ENCODE results near the gene CABLES2.

DNA sequence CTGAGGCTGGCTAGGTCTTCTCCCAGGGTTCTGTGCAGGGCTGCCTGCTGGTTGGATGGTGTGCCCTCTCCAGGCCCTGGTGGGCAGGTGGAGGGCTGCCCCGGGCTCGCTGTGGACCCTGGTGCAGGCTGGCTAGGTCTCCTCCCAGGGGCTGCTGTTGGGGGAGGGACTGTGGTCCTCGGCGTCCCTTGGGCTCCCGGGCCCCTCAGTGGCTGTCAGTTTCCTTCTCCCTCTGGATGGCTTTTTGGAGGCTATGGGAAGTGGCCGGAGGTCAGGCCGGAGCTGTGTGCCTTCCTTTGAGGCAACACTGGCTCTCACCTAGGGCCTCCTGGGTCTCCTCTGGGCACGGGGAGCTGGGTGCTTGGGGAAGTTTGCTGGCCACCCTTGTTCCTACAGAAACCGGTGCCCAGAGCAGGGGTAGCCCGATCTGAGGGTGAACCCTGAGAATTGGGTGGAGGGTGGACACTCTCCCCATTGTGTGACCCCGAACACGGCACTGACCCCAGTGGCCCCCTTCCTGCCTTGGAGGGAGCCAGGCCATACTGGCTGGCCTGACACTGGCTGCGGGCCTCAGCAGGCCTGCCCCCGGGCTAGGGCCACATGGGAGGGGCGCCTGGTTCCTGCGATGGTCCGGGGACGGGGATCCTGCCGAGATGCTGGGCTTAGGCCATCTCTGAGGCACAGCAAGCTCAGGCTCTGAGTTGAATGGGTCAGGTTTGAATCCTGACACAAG lies 3.8 kb upstream of the CABLES2 start:
- TF ChIP-seq, protein P1, sequence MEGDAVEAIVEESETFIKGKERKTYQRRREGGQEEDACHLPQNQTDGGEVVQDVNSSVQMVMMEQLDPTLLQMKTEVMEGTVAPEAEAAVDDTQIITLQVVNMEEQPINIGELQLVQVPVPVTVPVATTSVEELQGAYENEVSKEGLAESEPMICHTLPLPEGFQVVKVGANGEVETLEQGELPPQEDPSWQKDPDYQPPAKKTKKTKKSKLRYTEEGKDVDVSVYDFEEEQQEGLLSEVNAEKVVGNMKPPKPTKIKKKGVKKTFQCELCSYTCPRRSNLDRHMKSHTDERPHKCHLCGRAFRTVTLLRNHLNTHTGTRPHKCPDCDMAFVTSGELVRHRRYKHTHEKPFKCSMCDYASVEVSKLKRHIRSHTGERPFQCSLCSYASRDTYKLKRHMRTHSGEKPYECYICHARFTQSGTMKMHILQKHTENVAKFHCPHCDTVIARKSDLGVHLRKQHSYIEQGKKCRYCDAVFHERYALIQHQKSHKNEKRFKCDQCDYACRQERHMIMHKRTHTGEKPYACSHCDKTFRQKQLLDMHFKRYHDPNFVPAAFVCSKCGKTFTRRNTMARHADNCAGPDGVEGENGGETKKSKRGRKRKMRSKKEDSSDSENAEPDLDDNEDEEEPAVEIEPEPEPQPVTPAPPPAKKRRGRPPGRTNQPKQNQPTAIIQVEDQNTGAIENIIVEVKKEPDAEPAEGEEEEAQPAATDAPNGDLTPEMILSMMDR (IDR thresholded peaks at IDR 0.05), result no peak
- TF ChIP-seq POLR2A (IDR thresholded peaks at IDR 0.05), result no peak
